ENCODE results near the gene HHAT. TPM values are rescaled to one million over a fixed set of nuclear protein-coding genes. Genes with fewer than 3 reads are reported as not detected.
A peak's percentile ranks its signal among the peaks of the same experiment; 100 is the strongest.

Gene HHAT
- total and polyA plus RNA-seq, 2 experiments from 2014 or later: 1.6 to 1.9 TPM

- Histone ChIP-seq H4K20me1 (ENCODE audit: insufficient read depth) (no peaks in the 10 kb centered on the region), H3F3A (ENCODE audit: insufficient read depth) (no peaks in the 10 kb centered on the region), H3K9me2 (ENCODE audit: insufficient read depth) (no peaks in the 10 kb centered on the region), H3K4me2 (ENCODE audit: unreplicated experiment) (no peak overlapping the region), H3K9ac (no peak overlapping the region), H3K36me3 (ENCODE audit: low read depth) (no peaks in the 10 kb centered on the region), H3K4me3 (no peak overlapping the region), H3K27ac (no peak overlapping the region), H3K9me3 (ENCODE audit: low read depth) (no peaks in the 10 kb centered on the region), H3K79me2 (ENCODE audit: insufficient read depth) (no peaks in the 10 kb centered on the region), H2AFZ (no peak overlapping the region), H3K27me3 (replicated peaks; ENCODE audit: insufficient read depth) (0 out of 2 replicates have a peak, but pooled peaks cover 3% of the 10 kb centered on the region), H3K4me1 (ENCODE audit: insufficient read depth) (no peaks in the 10 kb centered on the region)
- DNase-seq: no peak
- in situ Hi-C loops (cut with MboI): no loop called here
- TF ChIP-seq EZH2phosphoT487 (IDR thresholded peaks at IDR 0.05; ENCODE audit: insufficient read depth, low read depth) (no peak), EZH2 (IDR thresholded peaks at IDR 0.05; ENCODE audit: insufficient read depth, poor library complexity, severe bottlenecking) (no peak)
- 67 to 82% methylated on average over 3 of the region's 3 CpGs for WGBS, 2 experiments (ENCODE audit: low coverage in 1 of 2, low lambda C conversion rate in 2 of 2, missing lambda C conversion rate in 2 of 2)
Observed at GRCh38 chr1:210340311-210340710, 11.6 kb downstream of the HHAT start.

GRCh38 chr1:210340841-210341240 lies 12.1 kb downstream of the HHAT start:
- Histone ChIP-seq H3K4me3 (no peak overlapping the region), H3K27ac (no peak overlapping the region), H3K79me2 (ENCODE audit: insufficient read depth) (no peaks in the 10 kb centered on the region), H3K9ac (no peak overlapping the region), H4K20me1 (ENCODE audit: insufficient read depth) (no peaks in the 10 kb centered on the region), H3K4me2 (ENCODE audit: unreplicated experiment) (no peak overlapping the region), H3K9me2 (ENCODE audit: insufficient read depth) (no peaks in the 10 kb centered on the region), H3K4me1 (ENCODE audit: insufficient read depth) (no peaks in the 10 kb centered on the region), H3K36me3 (ENCODE audit: low read depth) (no peaks in the 10 kb centered on the region), H3F3A (ENCODE audit: insufficient read depth) (no peaks in the 10 kb centered on the region), H3K27me3 (replicated peaks; ENCODE audit: insufficient read depth) (0 out of 2 replicates have a peak, but pooled peaks cover 3% of the 10 kb centered on the region), H3K9me3 (ENCODE audit: low read depth) (no peaks in the 10 kb centered on the region), H2AFZ (no peak overlapping the region)
- in situ Hi-C loops (cut with MboI): no loop called here
- 75 to 86% methylated on average over 2 of the region's 2 CpGs for WGBS, 2 experiments (ENCODE audit: low coverage in 1 of 2, low lambda C conversion rate in 2 of 2, missing lambda C conversion rate in 2 of 2)
- no peak for DNase-seq
- TF ChIP-seq EZH2 (IDR thresholded peaks at IDR 0.05; ENCODE audit: insufficient read depth, poor library complexity, severe bottlenecking) (no peak), EZH2phosphoT487 (IDR thresholded peaks at IDR 0.05; ENCODE audit: insufficient read depth, low read depth) (no peak)

GRCh38 chr1:210342986-210343780 lies 14.5 kb downstream of the HHAT start:
- Histone ChIP-seq H3K9ac (no peak overlapping the region), H3K9me2 (ENCODE audit: insufficient read depth) (no peaks in the 10 kb centered on the region), H3K4me2 (ENCODE audit: unreplicated experiment) (peak overlapping the region; percentile 37), H3K36me3 (ENCODE audit: low read depth) (no peaks in the 10 kb centered on the region), H3F3A (ENCODE audit: insufficient read depth) (no peaks in the 10 kb centered on the region), H3K27ac (no peak overlapping the region), H4K20me1 (ENCODE audit: insufficient read depth) (no peaks in the 10 kb centered on the region), H2AFZ (0 out of 2 replicates have a peak overlapping the region, but pooled peaks have one; percentile 33), H3K79me2 (ENCODE audit: insufficient read depth) (no peaks in the 10 kb centered on the region), H3K9me3 (ENCODE audit: low read depth) (no peaks in the 10 kb centered on the region), H3K4me1 (ENCODE audit: insufficient read depth) (no peaks in the 10 kb centered on the region), H3K27me3 (replicated peaks; ENCODE audit: insufficient read depth) (0 out of 2 replicates have a peak, but pooled peaks cover 3% of the 10 kb centered on the region), H3K4me3 (no peak overlapping the region)
- TF ChIP-seq EZH2phosphoT487 (IDR thresholded peaks at IDR 0.05; ENCODE audit: insufficient read depth, low read depth) (no peak), EZH2 (IDR thresholded peaks at IDR 0.05; ENCODE audit: insufficient read depth, poor library complexity, severe bottlenecking) (no peak)
- in situ Hi-C loops (cut with MboI): no loop called here
- peak; percentile 7 for DNase-seq
- WGBS, 2 experiments (ENCODE audit: low coverage in 1 of 2, low lambda C conversion rate in 2 of 2, missing lambda C conversion rate in 2 of 2): 52 to 55% methylated on average over 14 of the region's 14 CpGs

- peak; percentile 36 for DNase-seq
- 75 to 80% methylated on average over 9 of the region's 9 CpGs for WGBS, 2 experiments (ENCODE audit: low coverage in 1 of 2, low lambda C conversion rate in 2 of 2, missing lambda C conversion rate in 2 of 2)
- Histone ChIP-seq H3K27me3 (replicated peaks; ENCODE audit: insufficient read depth) (0 out of 2 replicates have a peak, but pooled peaks cover 3% of the 10 kb centered on the region), H3K4me2 (ENCODE audit: unreplicated experiment) (no peak overlapping the region), H3K36me3 (ENCODE audit: low read depth) (no peaks in the 10 kb centered on the region), H3K9ac (no peak overlapping the region), H3K27ac (no peak overlapping the region), H3K9me3 (ENCODE audit: low read depth) (no peaks in the 10 kb centered on the region), H2AFZ (no peak overlapping the region), H3K4me3 (no peak overlapping the region), H3F3A (ENCODE audit: insufficient read depth) (no peaks in the 10 kb centered on the region), H4K20me1 (ENCODE audit: insufficient read depth) (no peaks in the 10 kb centered on the region), H3K4me1 (ENCODE audit: insufficient read depth) (no peaks in the 10 kb centered on the region), H3K9me2 (ENCODE audit: insufficient read depth) (no peaks in the 10 kb centered on the region), H3K79me2 (ENCODE audit: insufficient read depth) (no peaks in the 10 kb centered on the region)
- no peak for TF ChIP-seq EZH2phosphoT487 (IDR thresholded peaks at IDR 0.05; ENCODE audit: insufficient read depth, low read depth)
- no peak for TF ChIP-seq EZH2 (IDR thresholded peaks at IDR 0.05; ENCODE audit: insufficient read depth, poor library complexity, severe bottlenecking)
- in situ Hi-C loops (cut with MboI): no loop called here
Observed at GRCh38 chr1:210344706-210345105, 16.0 kb downstream of the HHAT start.

Measured in GM23248 (cell line).